GM12878 (cell line): Measurements from ENCODE around the gene STK10. TPM values are rescaled to one million over a fixed set of nuclear protein-coding genes. Genes with fewer than 3 reads are reported as not detected.

Experiments
- ATAC-seq: fragments of 200-7000 bp; cut with Tn5 transposase; 3 replicates; pipeline ENCODE4 v1.9.1; 2020; ENCODE audit warnings: mild to moderate bottlenecking, moderate library complexity
- BruUV-seq: library from RNA; stranded (reverse); fragments of 400-500 nt; replicated peaks from 2 replicates; lab custom pipeline; 2021; lab: Mats Ljungman, UMichigan
- CTCF ChIA-PET: fragments of 300-600 bp; sonication (Branson Sonifier 250); formaldehyde crosslinking; extraction: SDS; loops from one replicate; lab custom pipeline; 2021; ENCODE audit warnings: inconsistent platforms; lab: Yijun Ruan, JAX
- POLR2A ChIA-PET: fragments of 350-600 bp; formaldehyde crosslinking; extraction: SDS; loops from one replicate; lab custom pipeline; 2021; ENCODE audit warnings: inconsistent platforms; lab: Charles Lee
- RAD21 ChIA-PET: fragments of 300-600 bp; sonication (Branson Sonifier 250); formaldehyde crosslinking; loops from one replicate; lab custom pipeline; 2023; ENCODE audit warnings: antibody characterized with exemption; ENCODE audit not compliant: unreplicated experiment; lab: Charles Lee
- SMC1A ChIA-PET: fragments of 300-600 bp; sonication (Branson Sonifier 250); formaldehyde crosslinking; loops from one replicate; lab custom pipeline; 2023; ENCODE audit not compliant: unreplicated experiment, uncharacterized antibody; lab: Charles Lee
- DNase-seq: peaks from one replicate; pipeline ENCODE4 v3.0.0-alpha.2; 2011; ENCODE audit warnings: low read depth, low spot score
- FAIRE-seq: peaks from 3 replicates; lab custom pipeline; 2011; peaks lifted over from hg19 to GRCh38; lab: Jason Lieb, UNC
- H2AFZ ChIP-seq: 2 replicates; pipeline ENCODE4 v1.6.0; 2011; ENCODE audit warnings: low read depth, low read length, control low read depth; ENCODE audit not compliant: control insufficient read depth
- H3K27ac ChIP-seq: 2 replicates; pipeline ENCODE4 v1.5.1; 2011; ENCODE audit warnings: control low read depth; ENCODE audit not compliant: control insufficient read depth, insufficient read depth
- H3K27me3 ChIP-seq, 2 experiments: replicated peaks in 1 of 2; 2 replicates each; pipeline versions ENCODE4 v1.6.0 to v1.6.1; 2011; ENCODE audit warnings: low read length in 1 of 2; ENCODE audit not compliant: control insufficient read depth in 2 of 2, insufficient read depth in 2 of 2
- H3K36me3 ChIP-seq, 2 experiments: 2 replicates each; pipeline ENCODE4 v1.5.1; 2011; ENCODE audit warnings: low read length in 1 of 2; ENCODE audit not compliant: control insufficient read depth in 2 of 2, insufficient read depth in 2 of 2
- H3K4me1 ChIP-seq: 2 replicates; pipeline ENCODE4 v1.6.1; 2011; ENCODE audit warnings: mild to moderate bottlenecking, low read length, moderate library complexity, mixed read lengths; ENCODE audit not compliant: control insufficient read depth, insufficient read depth
- H3K4me2 ChIP-seq: 2 replicates; pipeline ENCODE4 v1.6.0; 2011; ENCODE audit warnings: control low read depth; ENCODE audit not compliant: control insufficient read depth, insufficient read depth
- H3K4me3 ChIP-seq: fragments of 200-600 bp; sonication (generic); 2 replicates; pipeline ENCODE4 v1.5.1; 2016
- H3K79me2 ChIP-seq: 2 replicates; pipeline ENCODE4 v1.6.0; 2011; ENCODE audit warnings: low read length; ENCODE audit not compliant: control insufficient read depth, insufficient read depth
- H3K9ac ChIP-seq: 2 replicates; pipeline ENCODE4 v1.8.0; 2011; ENCODE audit warnings: low read length, control low read depth, mixed read lengths; ENCODE audit not compliant: control insufficient read depth, insufficient read depth
- H3K9me3 ChIP-seq: replicated peaks from 3 replicates; pipeline ENCODE4 v1.5.1; 2011; ENCODE audit warnings: mild to moderate bottlenecking, low read length; ENCODE audit not compliant: control insufficient read depth, insufficient read depth
- H4K20me1 ChIP-seq: 2 replicates; pipeline ENCODE4 v1.6.0; 2011; ENCODE audit not compliant: control insufficient read depth, insufficient read depth
- BACH1 ChIP-seq: fragments of 450-650 bp; IDR thresholded peaks from 2 replicates; pipeline ENCODE4 v1.6.1; 2017; ENCODE audit warnings: mild to moderate bottlenecking, borderline replicate concordance
- BCL11A ChIP-seq: IDR thresholded peaks from 2 replicates; pipeline ENCODE4 v1.6.1; 2011; ENCODE audit warnings: low read depth, low read length
- CEBPB ChIP-seq, 2 experiments: fragments of 150-350 bp in 1 of 2; IDR thresholded peaks; 2 replicates each; pipeline ENCODE4 v1.6.1; 2012 to 2014; ENCODE audit warnings: low read depth in 2 of 2, low read length in 2 of 2, borderline replicate concordance in 1 of 2, inconsistent platforms in 1 of 2
- CREM ChIP-seq: IDR thresholded peaks from 2 replicates; pipeline ENCODE4 v1.6.1; 2014; ENCODE audit warnings: antibody characterized with exemption, low read depth
- E2F4 ChIP-seq: IDR thresholded peaks from 2 replicates; pipeline ENCODE4 v1.6.1; 2012; ENCODE audit warnings: low read depth, low read length, improper control_type of control experiment
- ETV6 ChIP-seq, 2 experiments: fragments of 450-650 bp in 1 of 2; IDR thresholded peaks in 1 of 2; conservative IDR thresholded peaks in 1 of 2; 2 replicates each; pipeline ENCODE4 v1.6.1; 2014; ENCODE audit warnings: antibody characterized with exemption in 1 of 2, borderline replicate concordance in 1 of 2, low read depth in 1 of 2, mild to moderate bottlenecking in 1 of 2, moderate library complexity in 1 of 2
- MTA3 ChIP-seq: IDR thresholded peaks from 2 replicates; pipeline ENCODE4 v1.6.1; 2012; ENCODE audit warnings: low read length, inconsistent platforms, borderline replicate concordance
- POLR2A ChIP-seq: IDR thresholded peaks from 2 replicates; pipeline ENCODE4 v1.6.1; 2011; ENCODE audit warnings: low read depth, mild to moderate bottlenecking, low read length
- RCOR1 ChIP-seq: conservative IDR thresholded peaks from 2 replicates; pipeline ENCODE4 v1.6.1; 2012; ENCODE audit warnings: low read depth, low read length, improper control_type of control experiment
- SMAD1 ChIP-seq: fragments of 450-650 bp; IDR thresholded peaks from 2 replicates; pipeline ENCODE4 v1.6.1; 2018; ENCODE audit warnings: mild to moderate bottlenecking, low read depth; ENCODE audit not compliant: partially characterized antibody
- STAT3 ChIP-seq: IDR thresholded peaks from 2 replicates; pipeline ENCODE4 v1.6.1; 2011; ENCODE audit warnings: low read depth, low read length, improper control_type of control experiment
- SUZ12 ChIP-seq: fragments of 200-600 bp; sonication (generic); IDR thresholded peaks from one replicate; pipeline ENCODE4 v1.6.1; 2018; ENCODE audit warnings: antibody characterized with exemption, mild to moderate bottlenecking; ENCODE audit not compliant: unreplicated experiment
- ZNF622 ChIP-seq: fragments of 450-650 bp; IDR thresholded peaks from 2 replicates; pipeline ENCODE4 v1.6.1; 2017; ENCODE audit warnings: mild to moderate bottlenecking, inconsistent platforms
- WGBS: methylation state at CpG from one replicate; pipeline ENCODE4 v1.1.6; 2016; ENCODE audit warnings: low lambda C conversion rate; ENCODE audit not compliant: insufficient replicate concordance, insufficient coverage; ENCODE audit errors: missing lambda C conversion rate; 5-methylcytosine and 5-hydroxymethylcytosine counted together
- in situ Hi-C: fragments of 300-500 bp; cut with MboI; formaldehyde crosslinking; loops from 9 replicates; pipeline ENCODE4 v1.14.3; 2018; ENCODE audit warnings: mixed read lengths
- intact Hi-C: fragments of 100-400 bp; cut with micrococcal nuclease; formaldehyde crosslinking; loops from one replicate; pipeline ENCODE4 v1.14.2; 2022; ENCODE audit not compliant: unreplicated experiment
- polyA plus RNA-seq, 11 experiments: library from polyadenylated mRNA; depleted of rRNA in 4 of 11; unstranded in 6 of 11; stranded (reverse) in 5 of 11; fragments of >200 nt; fragmentation: Nextera tagmentation in 4 of 11; fragmentation: Illumina TruSeq in 1 of 11; extraction: Ambion mirVana in 4 of 11; extraction: Trizol in 1 of 11; gene quantifications; 1 replicate in 1 of 11; 2 replicates in 10 of 11; pipeline versions ENCODE4 v1.2.1 to v1.2.3, GENCODE V29; 2011 to 2016; ENCODE audit warnings: inconsistent platforms in 2 of 11, missing spikeins in 2 of 11, low read depth in 1 of 11
- total RNA-seq, 4 experiments: library from RNA; depleted of rRNA in 3 of 4; stranded (reverse); fragments of >200 nt in 3 of 4; fragmentation: Illumina TruSeq in 1 of 4; extraction: Trizol in 1 of 4; gene quantifications; 2 replicates each; pipeline versions ENCODE4 v1.2.1 to v1.2.3, GENCODE V29; 2013 to 2021
- TF ChIP-seq, protein P1 (sequence below): IDR thresholded peaks from 2 replicates; pipeline ENCODE4 v1.6.1; 2012; ENCODE audit warnings: mild to moderate bottlenecking, low read depth, low read length

STK10 gene
- total and polyA plus RNA-seq, 10 of the 15 experiments (the other 5 are each of a cell fraction or from before 2014, with no cell fraction given) = 14.2 to 96.4 (median 50.6) TPM

- Histone ChIP-seq H3K79me2 (peaks cover 11% of the 10 kb centered on the region), H3K9ac (peak overlapping the region; percentile 77), H3K9me3 (peaks cover 5% of the 10 kb centered on the region; the same call in 2 of the 3 replicates), H4K20me1 (no peaks in the 10 kb centered on the region), H3K27me3 (no peaks in the 10 kb centered on the region), H3K27ac (peak overlapping the region; percentile 94), H3K4me1 (peaks cover 25% of the 10 kb centered on the region), H3K4me3 (0 out of 2 replicates have a peak overlapping the region, but pooled peaks have one; percentile 5), H2AFZ (peak overlapping the region; percentile 49), H3K36me3 (peaks cover 0 to 2% of the 10 kb centered on the region in 2 experiments; a peak in 3 of 4 replicates), H3K4me2 (peak overlapping the region; percentile 81)
- in situ Hi-C loops = no loop called here
- ATAC-seq = peak; percentile 90
- CTCF ChIA-PET = interaction anchor here (0.6 to 2.0 kb wide), 5 partner anchors 11 to 73 kb away, joined by 3 to 13 read pairs (median 3); no protein-coding TSS in a partner anchor
- SMC1A ChIA-PET = interaction anchor here (0.9 to 2.1 kb wide), 9 partner anchors 10 to 113 kb away, joined by 3 to 6 read pairs (median 3); partner anchors contain the start of gene STK10
- BruUV-seq = no TSS peak
- DNase-seq = peak; percentile 95
- WGBS = 2% methylated on average over 10 of the region's 10 CpGs
- peak; percentile 98 for FAIRE-seq
- POLR2A ChIA-PET = interaction anchor here (0.6 to 1.4 kb wide), 4 partner anchors 10 to 829 kb away, joined by 3 to 5 read pairs (median 4); no protein-coding TSS in a partner anchor
- intact Hi-C loops = loop anchor here (1.0 to 2.0 kb wide), 4 partner anchors 36 to 91 kb away; partner anchors contain the start of genes STK10 and UBTD2
- RAD21 ChIA-PET = interaction anchor here (0.6 to 3.1 kb wide), 4 partner anchors 37 to 1464 kb away, joined by 3 to 23 read pairs (median 4); partner anchors contain the start of gene STK10
- peak in 1 of 2 experiments; percentile 23; a peak in 1 of 4 replicates for TF ChIP-seq CEBPB (IDR thresholded peaks at IDR 0.05; ENCODE audit: borderline replicate concordance in 1 of 2, low read depth in 2 of 2, low read length in 2 of 2)
- TF ChIP-seq E2F4 = no peak
- TF ChIP-seq STAT3 = no peak
- peak in 1 of 2 experiments; percentile 88; a peak in 2 of 4 replicates for TF ChIP-seq ETV6 (conservative IDR thresholded peaks at IDR 0.05 in 1 of 2, IDR thresholded peaks at IDR 0.05 in 1 of 2; ENCODE audit: borderline replicate concordance in 1 of 2, low read depth in 1 of 2)
- TF ChIP-seq BACH1 = peak; percentile 19; the same call in 1 of the 2 replicates
- peak; percentile 49; the same call in 1 of the 2 replicates for TF ChIP-seq CREM
- no peak for TF ChIP-seq MTA3
- TF ChIP-seq SMAD1 = no peak
- no peak for TF ChIP-seq RCOR1
- no peak for TF ChIP-seq ZNF622
- no peak for TF ChIP-seq POLR2A
- 0 out of 2 replicates have a peak, but pooled peaks have one; percentile 15 for TF ChIP-seq BCL11A
- TF ChIP-seq SUZ12 = no peak
- TF ChIP-seq, protein P1, sequence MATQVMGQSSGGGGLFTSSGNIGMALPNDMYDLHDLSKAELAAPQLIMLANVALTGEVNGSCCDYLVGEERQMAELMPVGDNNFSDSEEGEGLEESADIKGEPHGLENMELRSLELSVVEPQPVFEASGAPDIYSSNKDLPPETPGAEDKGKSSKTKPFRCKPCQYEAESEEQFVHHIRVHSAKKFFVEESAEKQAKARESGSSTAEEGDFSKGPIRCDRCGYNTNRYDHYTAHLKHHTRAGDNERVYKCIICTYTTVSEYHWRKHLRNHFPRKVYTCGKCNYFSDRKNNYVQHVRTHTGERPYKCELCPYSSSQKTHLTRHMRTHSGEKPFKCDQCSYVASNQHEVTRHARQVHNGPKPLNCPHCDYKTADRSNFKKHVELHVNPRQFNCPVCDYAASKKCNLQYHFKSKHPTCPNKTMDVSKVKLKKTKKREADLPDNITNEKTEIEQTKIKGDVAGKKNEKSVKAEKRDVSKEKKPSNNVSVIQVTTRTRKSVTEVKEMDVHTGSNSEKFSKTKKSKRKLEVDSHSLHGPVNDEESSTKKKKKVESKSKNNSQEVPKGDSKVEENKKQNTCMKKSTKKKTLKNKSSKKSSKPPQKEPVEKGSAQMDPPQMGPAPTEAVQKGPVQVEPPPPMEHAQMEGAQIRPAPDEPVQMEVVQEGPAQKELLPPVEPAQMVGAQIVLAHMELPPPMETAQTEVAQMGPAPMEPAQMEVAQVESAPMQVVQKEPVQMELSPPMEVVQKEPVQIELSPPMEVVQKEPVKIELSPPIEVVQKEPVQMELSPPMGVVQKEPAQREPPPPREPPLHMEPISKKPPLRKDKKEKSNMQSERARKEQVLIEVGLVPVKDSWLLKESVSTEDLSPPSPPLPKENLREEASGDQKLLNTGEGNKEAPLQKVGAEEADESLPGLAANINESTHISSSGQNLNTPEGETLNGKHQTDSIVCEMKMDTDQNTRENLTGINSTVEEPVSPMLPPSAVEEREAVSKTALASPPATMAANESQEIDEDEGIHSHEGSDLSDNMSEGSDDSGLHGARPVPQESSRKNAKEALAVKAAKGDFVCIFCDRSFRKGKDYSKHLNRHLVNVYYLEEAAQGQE = no peak
Measured at GRCh38 chr5:172223901-172224873, 36.2 kb upstream of the STK10 start.
